Measurements from ENCODE around the gene PRICKLE2.

The PRICKLE2 gene

GRCh38 chr3:64173563-64173962 lies 51.7 kb downstream of the PRICKLE2 start:
- Histone ChIP-seq H3K4me2 (ENCODE audit: low read length) (no peak overlapping the region), H3F3A (ENCODE audit: control insufficient read depth, insufficient read depth) (no peaks in the 10 kb centered on the region), H3K27ac (ENCODE audit: low read depth, low read length) (no peak overlapping the region), H3K27me3 (ENCODE audit: control insufficient read depth, low read length) (peaks cover 12% of the 10 kb centered on the region), H3K9me3 (ENCODE audit: control insufficient read depth, insufficient read depth, low read length) (no peaks in the 10 kb centered on the region), H3K79me2 (ENCODE audit: control insufficient read depth, low read length) (no peaks in the 10 kb centered on the region), H4K20me1 (ENCODE audit: control insufficient read depth, insufficient read depth, low read depth, low read length) (no peaks in the 10 kb centered on the region), H3K9me2 (replicated peaks; ENCODE audit: control insufficient read depth, low read length) (no peaks in the 10 kb centered on the region), H3K4me1 (ENCODE audit: control insufficient read depth, low read length) (no peaks in the 10 kb centered on the region), H3K4me3 (ENCODE audit: low read length) (no peak overlapping the region), H3K36me3 (ENCODE audit: control insufficient read depth, low read length) (no peaks in the 10 kb centered on the region)
- no peak for TF ChIP-seq CTCF (IDR thresholded peaks at IDR 0.05; ENCODE audit: low read depth, low read length, poor library complexity, severe bottlenecking)

- no peak overlapping the region for H3K4me2 ChIP-seq (ENCODE audit: low read length)
- peaks cover 9% of the 10 kb centered on the region for H3K27me3 ChIP-seq (ENCODE audit: control insufficient read depth, low read length)
- no peaks in the 10 kb centered on the region for H3F3A ChIP-seq (ENCODE audit: control insufficient read depth, insufficient read depth)
- H3K4me1 ChIP-seq (ENCODE audit: control insufficient read depth, low read length): no peaks in the 10 kb centered on the region
- no peak overlapping the region for H3K27ac ChIP-seq (ENCODE audit: low read depth, low read length)
- H3K9me2 ChIP-seq (replicated peaks; ENCODE audit: control insufficient read depth, low read length): no peaks in the 10 kb centered on the region
- TF ChIP-seq CTCF (IDR thresholded peaks at IDR 0.05; ENCODE audit: low read depth, low read length, poor library complexity, severe bottlenecking): no peak
- no peak for TF ChIP-seq EZH2phosphoT487 (IDR thresholded peaks at IDR 0.05; ENCODE audit: borderline replicate concordance, low read length)
- no peaks in the 10 kb centered on the region for H3K9me3 ChIP-seq (ENCODE audit: control insufficient read depth, insufficient read depth, low read length)
- no peak overlapping the region for H3K4me3 ChIP-seq (ENCODE audit: low read length)
- H4K20me1 ChIP-seq (ENCODE audit: control insufficient read depth, insufficient read depth, low read depth, low read length): no peaks in the 10 kb centered on the region
- no peaks in the 10 kb centered on the region for H3K36me3 ChIP-seq (ENCODE audit: control insufficient read depth, low read length)
- H3K79me2 ChIP-seq (ENCODE audit: control insufficient read depth, low read length): no peaks in the 10 kb centered on the region
These were observed 55.0 kb downstream of the PRICKLE2 start for GRCh38 chr3:64170270-64170669.

- no peaks in the 10 kb centered on the region for H3K4me1 ChIP-seq (ENCODE audit: control insufficient read depth, low read length)
- TF ChIP-seq CTCF (IDR thresholded peaks at IDR 0.05; ENCODE audit: low read depth, low read length, poor library complexity, severe bottlenecking) (no peak), EZH2phosphoT487 (IDR thresholded peaks at IDR 0.05; ENCODE audit: borderline replicate concordance, low read length) (no peak)
- H3K27me3 ChIP-seq (ENCODE audit: control insufficient read depth, low read length): no peaks in the 10 kb centered on the region
- H3F3A ChIP-seq (ENCODE audit: control insufficient read depth, insufficient read depth): no peaks in the 10 kb centered on the region
- no peaks in the 10 kb centered on the region for H3K9me3 ChIP-seq (ENCODE audit: control insufficient read depth, insufficient read depth, low read length)
- no peaks in the 10 kb centered on the region for H3K9me2 ChIP-seq (replicated peaks; ENCODE audit: control insufficient read depth, low read length)
- H3K27ac ChIP-seq (ENCODE audit: low read depth, low read length): no peak overlapping the region
- no peaks in the 10 kb centered on the region for H3K79me2 ChIP-seq (ENCODE audit: control insufficient read depth, low read length)
- no peak overlapping the region for H3K4me3 ChIP-seq (ENCODE audit: low read length)
- no peaks in the 10 kb centered on the region for H3K36me3 ChIP-seq (ENCODE audit: control insufficient read depth, low read length)
- no peak overlapping the region for H3K4me2 ChIP-seq (ENCODE audit: low read length)
- no peaks in the 10 kb centered on the region for H4K20me1 ChIP-seq (ENCODE audit: control insufficient read depth, insufficient read depth, low read depth, low read length)
These were observed 57.4 kb downstream of the PRICKLE2 start for GRCh38 chr3:64167868-64168267.

- H4K20me1 ChIP-seq (ENCODE audit: control insufficient read depth, insufficient read depth, low read depth, low read length): no peaks in the 10 kb centered on the region
- no peak overlapping the region for H3K4me3 ChIP-seq (ENCODE audit: low read length)
- H3F3A ChIP-seq (ENCODE audit: control insufficient read depth, insufficient read depth): no peaks in the 10 kb centered on the region
- no peaks in the 10 kb centered on the region for H3K9me3 ChIP-seq (ENCODE audit: control insufficient read depth, insufficient read depth, low read length)
- no peak for TF ChIP-seq CTCF (IDR thresholded peaks at IDR 0.05; ENCODE audit: low read depth, low read length, poor library complexity, severe bottlenecking)
- TF ChIP-seq EZH2phosphoT487 (IDR thresholded peaks at IDR 0.05; ENCODE audit: borderline replicate concordance, low read length): no peak
- H3K27me3 ChIP-seq (ENCODE audit: control insufficient read depth, low read length): peaks cover 2% of the 10 kb centered on the region
- no peaks in the 10 kb centered on the region for H3K79me2 ChIP-seq (ENCODE audit: control insufficient read depth, low read length)
- H3K4me1 ChIP-seq (ENCODE audit: control insufficient read depth, low read length): no peaks in the 10 kb centered on the region
- no peaks in the 10 kb centered on the region for H3K9me2 ChIP-seq (replicated peaks; ENCODE audit: control insufficient read depth, low read length)
- no peak overlapping the region for H3K27ac ChIP-seq (ENCODE audit: low read depth, low read length)
- H3K36me3 ChIP-seq (ENCODE audit: control insufficient read depth, low read length): no peaks in the 10 kb centered on the region
- H3K4me2 ChIP-seq (ENCODE audit: low read length): no peak overlapping the region
These were observed 57.9 kb downstream of the PRICKLE2 start for GRCh38 chr3:64167351-64167750.

Measured in DOHH2 (cell line).